ENCODE measurements around the gene ELOVL3.

ELOVL3 gene

DNA sequence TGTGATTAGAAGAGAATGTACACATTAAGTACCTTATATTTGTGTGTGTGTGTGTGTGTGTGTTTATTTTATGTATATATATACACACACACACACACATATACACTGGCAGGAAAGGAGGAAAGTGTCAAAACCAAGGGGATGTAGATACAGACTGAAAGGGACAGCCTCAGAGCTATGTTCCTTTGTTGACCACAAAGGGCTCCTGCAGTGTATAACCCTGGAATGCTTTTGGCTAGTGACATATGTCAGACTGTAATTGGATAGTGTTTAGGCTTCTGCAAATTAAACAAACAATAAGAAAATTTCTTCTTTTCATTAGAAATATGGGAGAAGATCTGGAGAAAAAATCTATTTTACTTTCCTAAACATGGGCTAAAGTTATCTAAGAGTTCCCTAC, 35.1 kb downstream of the ELOVL3 start:
- no peak for DNase-seq

DNA sequence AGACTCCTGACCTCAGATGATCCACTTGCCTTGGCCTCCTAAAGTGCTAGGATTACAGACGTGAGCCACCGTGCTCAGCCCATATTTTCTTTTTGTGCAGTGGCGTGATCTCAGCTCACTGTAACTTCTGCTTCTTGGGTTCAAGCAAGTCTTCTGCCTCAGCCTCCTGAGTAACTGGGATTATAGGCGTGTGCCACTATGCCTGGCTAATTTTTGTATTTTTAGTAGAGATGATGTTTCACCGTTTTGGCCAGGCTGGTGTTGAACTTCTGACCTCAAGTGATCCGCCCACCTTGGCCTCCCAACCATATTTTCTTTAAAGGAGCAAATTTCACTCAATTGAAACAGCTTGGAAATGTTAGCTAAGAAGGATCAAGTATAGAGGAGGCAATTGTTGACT, 35.7 kb downstream of the ELOVL3 start:
- DNase-seq: no peak

- no peak for DNase-seq
Measured at GRCh38 chr10:102262744-102263370, 36.8 kb downstream of the ELOVL3 start.

DNA sequence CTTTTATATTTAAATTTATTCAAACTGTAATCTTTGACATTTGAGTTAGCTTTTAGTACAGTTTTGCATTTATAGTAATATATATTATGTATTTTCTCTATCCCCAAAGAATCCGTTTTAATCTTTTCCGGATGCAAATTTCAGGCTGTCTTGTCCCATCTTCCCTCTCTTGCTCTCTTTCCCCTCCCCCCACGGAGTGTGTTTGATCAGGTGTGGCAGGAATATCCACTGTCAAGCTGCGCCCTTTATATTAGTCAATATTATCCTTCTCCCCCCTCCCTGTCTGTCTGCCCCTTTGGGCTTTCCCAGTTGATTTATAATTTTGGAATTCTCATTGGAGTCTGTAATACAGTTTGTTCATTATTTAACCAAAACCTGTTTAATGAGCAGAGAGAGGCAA, 38.3 kb downstream of the ELOVL3 start:
- DNase-seq: no peak

GRCh38 chr10:102266670-102267069, 40.6 kb downstream of the ELOVL3 start:
- DNase-seq: no peak

DNA sequence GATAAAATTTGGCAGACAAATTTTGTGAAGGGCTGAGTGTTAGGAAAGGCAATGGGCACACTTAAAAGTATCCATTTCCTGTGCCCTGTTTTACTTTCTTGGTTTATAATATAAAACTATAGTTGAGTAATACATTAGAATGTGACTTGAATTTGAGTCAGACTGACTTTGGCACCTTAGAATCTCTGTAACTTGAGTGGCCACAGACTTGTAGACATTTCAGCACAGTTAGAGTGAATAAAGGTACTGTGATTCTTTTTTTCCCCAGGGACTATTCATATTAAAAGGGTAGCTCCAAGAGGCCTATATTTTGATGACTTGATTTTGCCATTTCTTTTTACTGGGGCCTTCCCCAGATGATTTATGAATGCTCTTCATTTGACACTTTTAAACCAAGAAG, 41.6 kb downstream of the ELOVL3 start:
- DNase-seq: no peak

DNA sequence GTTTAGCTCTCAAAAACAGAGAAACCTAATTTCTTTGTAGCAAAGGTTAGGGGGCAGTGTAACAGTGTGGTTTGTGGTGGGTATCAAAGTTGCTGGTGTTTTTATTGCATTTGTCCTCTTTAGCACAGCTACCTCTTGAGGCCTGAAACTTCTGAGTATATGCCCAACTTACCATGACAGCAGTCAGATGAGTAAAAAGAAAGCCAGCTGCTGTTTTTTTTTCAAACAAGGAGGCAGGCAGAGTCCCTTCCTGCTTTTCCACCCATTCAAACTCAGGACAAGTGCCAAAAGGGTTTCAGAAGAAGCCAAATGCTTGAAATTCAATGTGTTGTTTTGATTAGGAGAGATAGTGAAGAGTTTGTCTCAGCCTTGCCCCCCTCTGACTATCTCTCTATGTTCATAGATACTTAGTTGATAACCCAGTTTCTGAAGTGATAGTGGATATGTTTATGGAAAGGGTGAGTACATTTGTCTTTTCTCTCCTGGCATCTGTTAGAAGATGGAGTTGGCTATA, 42.3 kb downstream of the ELOVL3 start:
- no peak for DNase-seq

GRCh38 chr10:102269017-102269416, 42.9 kb downstream of the ELOVL3 start:
- no peak for DNase-seq

- no peak for DNase-seq
Measured at GRCh38 chr10:102274062-102274461, 48.0 kb downstream of the ELOVL3 start.

GRCh38 chr10:102275343-102275742, 49.2 kb downstream of the ELOVL3 start:
- no peak for DNase-seq

- DNase-seq: no peak
Measured at GRCh38 chr10:102279104-102279503, 53.0 kb downstream of the ELOVL3 start.
